Measurements from ENCODE around the gene DEFB132.

- TF ChIP-seq CTCF (IDR thresholded peaks at IDR 0.05; ENCODE audit: low read depth, low read length, missing input control) = no peak
- TF ChIP-seq RAD21 (IDR thresholded peaks at IDR 0.05) = no peak
- TF ChIP-seq GABPA (IDR thresholded peaks at IDR 0.05 in 1 of 2, conservative IDR thresholded peaks at IDR 0.05 in 1 of 2) = no peak
- no peak for TF ChIP-seq REST (IDR thresholded peaks at IDR 0.05)
- no peak for TF ChIP-seq JUND (IDR thresholded peaks at IDR 0.05)
- no peak for TF ChIP-seq TAF1 (conservative IDR thresholded peaks at IDR 0.05)
- TF ChIP-seq RXRA (IDR thresholded peaks at IDR 0.05) = no peak
- TF ChIP-seq ZBTB33 (IDR thresholded peaks at IDR 0.05) = no peak
- no peak for TF ChIP-seq EGR1 (IDR thresholded peaks at IDR 0.05; ENCODE audit: low read depth in 2 of 2)
- TF ChIP-seq FOXA2 (IDR thresholded peaks at IDR 0.05) = no peak
- no peak for TF ChIP-seq HNF4A (conservative IDR thresholded peaks at IDR 0.05)
Observed at GRCh38 chr20:273884-274283, 16.4 kb downstream of the DEFB132 start.
